ENCODE measurements around the gene REV3L.

REV3L gene

GRCh38 chr6:111441678-111442243 is 41.3 kb downstream of the REV3L start:
- Histone ChIP-seq H3K4me2 (no peak overlapping the region), H3K36me3 (ENCODE audit: insufficient read depth) (no peaks in the 10 kb centered on the region), H3K9ac (no peak overlapping the region), H4K20me1 (ENCODE audit: insufficient read depth) (no peaks in the 10 kb centered on the region), H3K27me3 (ENCODE audit: insufficient read depth, low read depth) (no peaks in the 10 kb centered on the region), H3K79me2 (ENCODE audit: insufficient read depth, low read depth) (peaks cover 6% of the 10 kb centered on the region; the same call in 1 of the 2 replicates), H2AFZ (ENCODE audit: low read depth) (no peak overlapping the region), H3K4me3 (IDR thresholded peaks at IDR 0.05; ENCODE audit: insufficient read depth, low read depth, low read length) (no peak overlapping the region), H3K27ac (no peak overlapping the region), H3K4me1 (ENCODE audit: low read depth, poor library complexity, severe bottlenecking) (no peaks in the 10 kb centered on the region)
- no peak for TF ChIP-seq CTCF (conservative IDR thresholded peaks at IDR 0.05; ENCODE audit: low read depth, low read length)

GRCh38 chr6:111439171-111439570 is 43.8 kb downstream of the REV3L start:
- no peak overlapping the region for H3K4me2 ChIP-seq
- H4K20me1 ChIP-seq (ENCODE audit: insufficient read depth), result no peaks in the 10 kb centered on the region; the same call in 1 of the 2 replicates
- no peaks in the 10 kb centered on the region; the same call in 1 of the 2 replicates for H3K79me2 ChIP-seq (ENCODE audit: insufficient read depth, low read depth)
- no peak for TF ChIP-seq CTCF (conservative IDR thresholded peaks at IDR 0.05; ENCODE audit: low read depth, low read length)
- no peak overlapping the region for H3K9ac ChIP-seq
- H2AFZ ChIP-seq (ENCODE audit: low read depth), result no peak overlapping the region
- H3K4me3 ChIP-seq (IDR thresholded peaks at IDR 0.05; ENCODE audit: insufficient read depth, low read depth, low read length), result no peak overlapping the region
- no peak overlapping the region for H3K27ac ChIP-seq
- no peaks in the 10 kb centered on the region for H3K36me3 ChIP-seq (ENCODE audit: insufficient read depth)
- no peaks in the 10 kb centered on the region for H3K27me3 ChIP-seq (ENCODE audit: insufficient read depth, low read depth)
- peaks cover 13% of the 10 kb centered on the region for H3K4me1 ChIP-seq (ENCODE audit: low read depth, poor library complexity, severe bottlenecking)

GRCh38 chr6:111437573-111437972 is 45.4 kb downstream of the REV3L start:
- H3K4me3 ChIP-seq (IDR thresholded peaks at IDR 0.05; ENCODE audit: insufficient read depth, low read depth, low read length), result no peak overlapping the region
- no peaks in the 10 kb centered on the region for H3K27me3 ChIP-seq (ENCODE audit: insufficient read depth, low read depth)
- no peaks in the 10 kb centered on the region; the same call in 1 of the 2 replicates for H4K20me1 ChIP-seq (ENCODE audit: insufficient read depth)
- TF ChIP-seq CTCF (conservative IDR thresholded peaks at IDR 0.05; ENCODE audit: low read depth, low read length), result no peak
- H3K4me2 ChIP-seq, result no peak overlapping the region
- H3K79me2 ChIP-seq (ENCODE audit: insufficient read depth, low read depth), result peaks cover 6% of the 10 kb centered on the region; the same call in 1 of the 2 replicates
- H3K27ac ChIP-seq, result no peak overlapping the region
- peaks cover 16% of the 10 kb centered on the region for H3K4me1 ChIP-seq (ENCODE audit: low read depth, poor library complexity, severe bottlenecking)
- H2AFZ ChIP-seq (ENCODE audit: low read depth), result no peak overlapping the region
- H3K36me3 ChIP-seq (ENCODE audit: insufficient read depth), result no peaks in the 10 kb centered on the region
- no peak overlapping the region for H3K9ac ChIP-seq

GRCh38 chr6:111432511-111432910 is 50.5 kb downstream of the REV3L start:
- Histone ChIP-seq H3K79me2 (ENCODE audit: insufficient read depth, low read depth) (peaks cover 30% of the 10 kb centered on the region; the same call in 1 of the 2 replicates), H3K27me3 (ENCODE audit: insufficient read depth, low read depth) (no peaks in the 10 kb centered on the region), H3K4me3 (IDR thresholded peaks at IDR 0.05; ENCODE audit: insufficient read depth, low read depth, low read length) (no peak overlapping the region), H3K27ac (no peak overlapping the region), H3K9ac (no peak overlapping the region), H3K4me1 (ENCODE audit: low read depth, poor library complexity, severe bottlenecking) (peaks cover 33% of the 10 kb centered on the region), H2AFZ (ENCODE audit: low read depth) (no peak overlapping the region), H4K20me1 (ENCODE audit: insufficient read depth) (no peaks in the 10 kb centered on the region; the same call in 1 of the 2 replicates), H3K4me2 (no peak overlapping the region), H3K36me3 (ENCODE audit: insufficient read depth) (no peaks in the 10 kb centered on the region)
- TF ChIP-seq CTCF (conservative IDR thresholded peaks at IDR 0.05; ENCODE audit: low read depth, low read length), result no peak

All from KMS-11 (cell line).